IMR-90 (cell line): Measurements from ENCODE around the gene NRCAM. TPM values are rescaled to one million over a fixed set of nuclear protein-coding genes. Genes with fewer than 3 reads are reported as not detected.

Experiments
- ATAC-seq: fragments of 200-7000 bp; cut with Tn5 transposase; 2 replicates; pipeline ENCODE4 v1.9.1; 2020; ENCODE audit warnings: low read depth, mild to moderate bottlenecking, moderate library complexity
- BruUV-seq: library from RNA; stranded (reverse); fragments of 400-500 nt; replicated peaks from 2 replicates; lab custom pipeline; 2021; lab: Mats Ljungman, UMichigan
- CTCF ChIA-PET: fragments of 300-600 bp; formaldehyde crosslinking; extraction: SDS; loops from one replicate; lab custom pipeline; 2021; ENCODE audit warnings: antibody characterized with exemption; lab: Yijun Ruan, JAX
- POLR2A ChIA-PET: fragments of 300-600 bp; sonication (Branson Sonifier 250); formaldehyde crosslinking; loops from one replicate; lab custom pipeline; 2022; ENCODE audit warnings: antibody characterized with exemption; ENCODE audit not compliant: unreplicated experiment; lab: Charles Lee
- DNase-seq: peaks from one replicate; pipeline ENCODE4 v3.0.0; 2013
- H2AFZ ChIP-seq: replicated peaks from 2 replicates; pipeline ENCODE3; 2013; ENCODE audit warnings: low read length, mild to moderate bottlenecking; ENCODE audit not compliant: poor library complexity
- H2AK5ac ChIP-seq: 2 replicates; pipeline ENCODE4 v1.6.1; 2013; ENCODE audit warnings: low read depth, low read length, inconsistent platforms
- H2AK9ac ChIP-seq: replicated peaks from 2 replicates; pipeline ENCODE3; 2013; ENCODE audit warnings: mild to moderate bottlenecking, low read depth, low read length, moderate library complexity; ENCODE audit not compliant: poor library complexity
- H2BK120ac ChIP-seq: 2 replicates; pipeline ENCODE4 v1.6.1; 2013; ENCODE audit warnings: low read depth, low read length, inconsistent platforms
- H2BK15ac ChIP-seq: 3 replicates; pipeline ENCODE4 v1.6.1; 2013; ENCODE audit warnings: low read depth, low read length, inconsistent platforms
- H2BK20ac ChIP-seq: 2 replicates; pipeline ENCODE4 v1.6.1; 2013; ENCODE audit warnings: low read depth, mild to moderate bottlenecking, inconsistent platforms, low read length, moderate library complexity
- H2BK5ac ChIP-seq: 2 replicates; pipeline ENCODE4 v1.6.1; 2013; ENCODE audit warnings: mild to moderate bottlenecking, low read depth, low read length, inconsistent platforms; ENCODE audit not compliant: poor library complexity, severe bottlenecking
- H3K14ac ChIP-seq: replicated peaks from 2 replicates; pipeline ENCODE4 v1.6.1; 2013; ENCODE audit warnings: low read depth, low read length, inconsistent platforms
- H3K18ac ChIP-seq: 2 replicates; pipeline ENCODE4 v1.6.1; 2013; ENCODE audit warnings: low read depth, low read length, control low read depth
- H3K23ac ChIP-seq: 2 replicates; pipeline ENCODE4 v1.6.1; 2013; ENCODE audit warnings: low read depth, low read length, inconsistent platforms
- H3K27ac ChIP-seq: 2 replicates; pipeline ENCODE4 v1.5.1; 2013; ENCODE audit warnings: mild to moderate bottlenecking, control low read depth, low read length; ENCODE audit not compliant: insufficient read depth
- H3K27me3 ChIP-seq: 2 replicates; pipeline ENCODE4 v1.6.1; 2013; ENCODE audit warnings: low read length; ENCODE audit not compliant: control insufficient read depth, insufficient read depth
- H3K36me3 ChIP-seq: 2 replicates; pipeline ENCODE4 v1.6.1; 2013; ENCODE audit warnings: low read length, mixed read lengths; ENCODE audit not compliant: control insufficient read depth, insufficient read depth
- H3K4ac ChIP-seq: 2 replicates; pipeline ENCODE4 v1.6.1; 2013; ENCODE audit warnings: low read depth, low read length, inconsistent platforms
- H3K4me1 ChIP-seq: 2 replicates; pipeline ENCODE4 v1.6.1; 2013; ENCODE audit warnings: low read length, mixed read lengths; ENCODE audit not compliant: control insufficient read depth, insufficient read depth
- H3K4me2 ChIP-seq: 2 replicates; pipeline ENCODE4 v1.6.1; 2013; ENCODE audit warnings: low read depth, mild to moderate bottlenecking, control low read depth, low read length, moderate library complexity
- H3K4me3 ChIP-seq: 2 replicates; pipeline ENCODE4 v1.5.1; 2013; ENCODE audit warnings: low read depth, mild to moderate bottlenecking, control low read depth, low read length, moderate library complexity; ENCODE audit not compliant: insufficient read depth
- H3K56ac ChIP-seq: 2 replicates; pipeline ENCODE4 v1.6.1; 2013; ENCODE audit warnings: low read length, inconsistent platforms; ENCODE audit not compliant: insufficient read depth; ENCODE audit errors: extremely low read depth
- H3K79me1 ChIP-seq, 2 experiments: 2 replicates each; pipeline ENCODE4 v1.6.1; 2013; ENCODE audit warnings: low read length in 2 of 2, inconsistent platforms in 1 of 2, low read depth in 1 of 2
- H3K9ac ChIP-seq: 2 replicates; pipeline ENCODE4 v1.6.1; 2013; ENCODE audit warnings: low read depth, low read length, control low read depth
- H3K9me1 ChIP-seq: 2 replicates; pipeline ENCODE4 v1.6.1; 2013; ENCODE audit warnings: low read length, inconsistent platforms; ENCODE audit not compliant: insufficient read depth
- H3K9me3 ChIP-seq: 2 replicates; pipeline ENCODE4 v1.6.1; 2013; ENCODE audit warnings: low read length; ENCODE audit not compliant: control insufficient read depth, insufficient read depth
- H4K20me1 ChIP-seq: 2 replicates; pipeline ENCODE4 v1.6.1; 2013; ENCODE audit warnings: low read length, inconsistent platforms; ENCODE audit not compliant: insufficient read depth
- H4K5ac ChIP-seq: 2 replicates; pipeline ENCODE4 v1.6.1; 2013; ENCODE audit warnings: mild to moderate bottlenecking, low read depth, low read length, control low read depth
- H4K8ac ChIP-seq, 2 experiments: 2 replicates each; pipeline ENCODE4 v1.6.1; 2013; ENCODE audit warnings: low read depth in 2 of 2, low read length in 2 of 2, control low read depth in 1 of 2, inconsistent platforms in 1 of 2
- H4K91ac ChIP-seq: 2 replicates; pipeline ENCODE4 v1.6.1; 2013; ENCODE audit warnings: low read depth, low read length, inconsistent platforms; ENCODE audit not compliant: insufficient read depth
- BHLHE40 ChIP-seq: fragments of 150-350 bp; IDR thresholded peaks from 2 replicates; pipeline ENCODE4 v1.6.1; 2016; ENCODE audit warnings: mild to moderate bottlenecking, low read depth, low read length
- CHD1 ChIP-seq: IDR thresholded peaks from 2 replicates; pipeline ENCODE4 v1.6.1; 2012; ENCODE audit warnings: low read depth, low read length, improper control_type of control experiment
- FOS ChIP-seq: fragments of 150-350 bp; IDR thresholded peaks from 2 replicates; pipeline ENCODE4 v1.6.1; 2016; ENCODE audit warnings: low read depth, low read length
- MXI1 ChIP-seq: IDR thresholded peaks from 2 replicates; pipeline ENCODE4 v1.6.1; 2012; ENCODE audit warnings: low read depth, mild to moderate bottlenecking, low read length, moderate library complexity, borderline replicate concordance
- POLR2A ChIP-seq: IDR thresholded peaks from 2 replicates; pipeline ENCODE4 v1.6.1; 2012; ENCODE audit warnings: mild to moderate bottlenecking, low read depth, low read length
- RAD21 ChIP-seq: IDR thresholded peaks from 2 replicates; pipeline ENCODE4 v1.6.1; 2012; ENCODE audit warnings: low read length, improper control_type of control experiment
- WGBS, 2 experiments: methylation state at CpG; one replicate each; pipeline versions ENCODE4 v1.1.5 to v1.1.7; 2013; ENCODE audit warnings: missing lambda C conversion rate in 2 of 2; ENCODE audit not compliant: insufficient read length in 1 of 2; ENCODE audit errors: extremely low coverage in 2 of 2; 5-methylcytosine and 5-hydroxymethylcytosine counted together
- dilution Hi-C: fragments of 300-500 bp; cut with HindIII; formaldehyde crosslinking; loops from one replicate; pipeline ENCODE4 v1.14.3; 2018; ENCODE audit warnings: low sequenced_read_pairs; ENCODE audit not compliant: unreplicated experiment
- in situ Hi-C: fragments of 300-500 bp; cut with MboI; formaldehyde crosslinking; loops from 3 replicates; pipeline ENCODE4 v1.14.3; 2019; ENCODE audit warnings: low sequenced_read_pairs, inconsistent platforms, mixed read lengths
- intact Hi-C: fragments of 100-400 bp; cut with micrococcal nuclease; formaldehyde crosslinking; loops from 2 replicates; pipeline ENCODE4 v1.10.0; 2022
- polyA plus RNA-seq, 3 experiments: library from polyadenylated mRNA; depleted of rRNA; stranded (reverse); fragments of >200 nt; gene quantifications; 2 replicates each; pipeline ENCODE4 v1.2.3, GENCODE V29; 2012; ENCODE audit warnings: low replicate concordance in 1 of 3
- total RNA-seq: library from RNA; depleted of rRNA; stranded (reverse); fragments of >200 nt; gene quantifications from 2 replicates; pipeline ENCODE4 v1.2.3, GENCODE V29; 2012

The NRCAM gene
- total and polyA plus RNA-seq, 2 of the 4 experiments (the other 2 are of a cell fraction) = 0.46 to 1.1 TPM

DNA sequence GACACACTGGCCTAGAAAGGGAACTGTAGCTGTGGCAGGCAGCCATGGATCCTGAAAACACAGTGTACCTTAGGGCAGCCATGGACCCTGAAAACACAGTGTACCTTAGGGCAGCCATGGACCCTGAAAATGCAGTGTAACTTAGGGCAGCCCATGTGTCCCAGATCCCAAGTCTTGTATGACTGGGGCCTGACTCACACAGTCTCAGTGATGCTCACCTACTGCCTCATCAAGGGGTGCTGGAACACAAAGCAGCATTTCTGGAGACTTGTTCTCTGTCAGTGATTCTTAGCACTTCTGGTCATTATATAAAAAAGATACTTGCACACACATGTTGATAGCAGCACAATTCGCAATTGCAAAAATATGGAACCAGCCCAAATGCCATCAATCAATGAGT is 255.9 kb downstream of the NRCAM start:
- no peak overlapping the region for H2BK5ac ChIP-seq
- dilution Hi-C loops (no loop called here), intact Hi-C loops (no loop called here), in situ Hi-C loops (no loop called here)
- H3K9ac ChIP-seq = no peak overlapping the region
- no peaks in the 10 kb centered on the region for H3K9me1 ChIP-seq
- H4K5ac ChIP-seq = no peak overlapping the region
- no peak overlapping the region for H3K27ac ChIP-seq
- H3K23ac ChIP-seq = no peak overlapping the region
- WGBS, 2 experiments = no CpG with 5 or more reads among the region's 1 CpG
- no peak overlapping the region for H3K4ac ChIP-seq
- H3K14ac ChIP-seq = no peak overlapping the region
- ChIA-PET CTCF (no interaction called here), POLR2A (no interaction called here)
- H3K27me3 ChIP-seq = peaks cover 16% of the 10 kb centered on the region
- H3K4me1 ChIP-seq = no peaks in the 10 kb centered on the region
- H2BK120ac ChIP-seq = no peak overlapping the region
- no peak overlapping the region for H2AK9ac ChIP-seq
- no peak overlapping the region for H3K4me2 ChIP-seq
- H3K18ac ChIP-seq = no peak overlapping the region
- H2AK5ac ChIP-seq = no peak overlapping the region
- DNase-seq (peak; percentile 30), ATAC-seq (no peak)
- TF ChIP-seq MXI1 = no peak
- no peak for TF ChIP-seq FOS
- no peak for TF ChIP-seq POLR2A
- no peak for TF ChIP-seq CHD1
- no peak for TF ChIP-seq BHLHE40
- no peak for TF ChIP-seq RAD21
- H3K4me3 ChIP-seq = no peak overlapping the region
- no peaks in the 10 kb centered on the region for H3K36me3 ChIP-seq
- no peak overlapping the region for H3K56ac ChIP-seq
- H4K20me1 ChIP-seq = no peaks in the 10 kb centered on the region
- H4K8ac ChIP-seq = no peak overlapping the region
- no TSS peak for BruUV-seq
- H3K9me3 ChIP-seq = no peaks in the 10 kb centered on the region
- H2AFZ ChIP-seq = no peak overlapping the region
- no peak overlapping the region for H4K91ac ChIP-seq
- no peak overlapping the region for H2BK15ac ChIP-seq
- no peaks in the 10 kb centered on the region for H3K79me1 ChIP-seq
- H2BK20ac ChIP-seq = no peak overlapping the region
